ENCODE results near the gene PIGL.
"Not testable (repeated sequence)": the region's sequence is repeated elsewhere in the genome, so short reads cannot be mapped to it uniquely, and the experiment has no call there.

GRCh38 chr17:16312061-16312460, 95.1 kb downstream of the PIGL start:
- TF ChIP-seq CTCF (conservative IDR thresholded peaks at IDR 0.05 in 1 of 2, IDR thresholded peaks at IDR 0.05 in 1 of 2; ENCODE audit: low read depth in 1 of 2, low read length in 2 of 2); EZH2 (IDR thresholded peaks at IDR 0.05; ENCODE audit: low read length, missing control alignments): not testable (repeated sequence)
